K562 (cell line): ENCODE data around the gene CSTPP1. TPM values are rescaled to one million over a fixed set of nuclear protein-coding genes. Genes with fewer than 3 reads are reported as not detected.

Source experiments
- E2F6 ChIP-seq, 2 experiments: IDR thresholded peaks; 2 replicates each; pipeline ENCODE4 v1.6.1; 2011; ENCODE audit warnings: borderline replicate concordance in 1 of 2, control low read depth in 1 of 2, low read depth in 1 of 2, low read length in 1 of 2, mild to moderate bottlenecking in 1 of 2, mixed read lengths in 1 of 2, moderate library complexity in 1 of 2; ENCODE audit not compliant: insufficient read depth in 1 of 2, insufficient read length in 1 of 2, poor library complexity in 1 of 2, severe bottlenecking in 1 of 2; ENCODE audit errors: extremely low read depth in 1 of 2
- HDAC8 ChIP-seq: fragments of 450-650 bp; IDR thresholded peaks from 2 replicates; pipeline ENCODE4 v1.6.1; 2016; ENCODE audit warnings: mild to moderate bottlenecking, missing genetic modification characterization, moderate library complexity, missing compliant biosample characterization
- L3MBTL2 ChIP-seq: fragments of 450-650 bp; IDR thresholded peaks from 2 replicates; pipeline ENCODE4 v1.6.1; 2016; ENCODE audit warnings: mild to moderate bottlenecking, moderate library complexity
- RBFOX2 ChIP-seq: fragments of 200-400 bp; formaldehyde crosslinking; IDR thresholded peaks from 2 replicates; pipeline ENCODE4 v1.6.1; 2017; ENCODE audit warnings: low read depth, mild to moderate bottlenecking, low read length, moderate library complexity
- ZNF217 ChIP-seq: sonication (generic); formaldehyde crosslinking; IDR thresholded peaks from 2 replicates; pipeline ENCODE4 v1.8.0; 2022; ENCODE audit warnings: mild to moderate bottlenecking, missing genetic modification reagents
- ZNF274 ChIP-seq: IDR thresholded peaks from 2 replicates; pipeline ENCODE4 v1.6.1; 2011; ENCODE audit warnings: low read depth, mild to moderate bottlenecking, low read length, moderate library complexity, borderline replicate concordance
- ZSCAN29 ChIP-seq: fragments of 450-650 bp; IDR thresholded peaks from 2 replicates; pipeline ENCODE4 v1.6.1; 2017
- polyA plus RNA-seq, 8 experiments: library from polyadenylated mRNA; depleted of rRNA in 4 of 8; stranded (reverse) in 5 of 8; unstranded in 3 of 8; fragments of >200 nt; fragmentation: Nextera tagmentation in 2 of 8; fragmentation: Illumina TruSeq in 1 of 8; extraction: Ambion mirVana in 2 of 8; extraction: Trizol in 1 of 8; gene quantifications; 2 replicates each; pipeline versions ENCODE4 v1.2.1 to v1.2.3, GENCODE V29; 2011 to 2014; ENCODE audit warnings: inconsistent platforms in 1 of 8, missing spikeins in 1 of 8
- total RNA-seq, 7 experiments: library from RNA; depleted of rRNA in 6 of 7; stranded (reverse); fragments of >200 nt in 6 of 7; fragmentation: Illumina TruSeq in 2 of 7; extraction: Trizol in 2 of 7; gene quantifications; 2 replicates each; pipeline versions ENCODE4 v1.2.1 to v1.2.3, GENCODE V29; 2011 to 2021; ENCODE audit warnings: low replicate concordance in 1 of 7
- TF ChIP-seq, protein P1 (sequence below), 2 experiments: fragments of 450-650 bp; IDR thresholded peaks; 2 replicates each; pipeline ENCODE4 v1.6.1; 2016; ENCODE audit warnings: mild to moderate bottlenecking in 2 of 2, borderline replicate concordance in 1 of 2, low read depth in 1 of 2, moderate library complexity in 1 of 2
- TF ChIP-seq, protein P2 (sequence below): sonication (generic); formaldehyde crosslinking; IDR thresholded peaks from 2 replicates; pipeline ENCODE4 v1.8.1; 2023; ENCODE audit warnings: mild to moderate bottlenecking, missing genetic modification reagents
- TF ChIP-seq, protein P3 (sequence below): fragments of 450-650 bp; IDR thresholded peaks from 2 replicates; pipeline ENCODE4 v1.6.1; 2016; ENCODE audit warnings: mild to moderate bottlenecking

The CSTPP1 gene
- total and polyA plus RNA-seq, 9 of the 15 experiments (the other 6 are each of a cell fraction or from before 2014, with no cell fraction given): 6.5 to 17.8 (median 9.2) TPM

DNA sequence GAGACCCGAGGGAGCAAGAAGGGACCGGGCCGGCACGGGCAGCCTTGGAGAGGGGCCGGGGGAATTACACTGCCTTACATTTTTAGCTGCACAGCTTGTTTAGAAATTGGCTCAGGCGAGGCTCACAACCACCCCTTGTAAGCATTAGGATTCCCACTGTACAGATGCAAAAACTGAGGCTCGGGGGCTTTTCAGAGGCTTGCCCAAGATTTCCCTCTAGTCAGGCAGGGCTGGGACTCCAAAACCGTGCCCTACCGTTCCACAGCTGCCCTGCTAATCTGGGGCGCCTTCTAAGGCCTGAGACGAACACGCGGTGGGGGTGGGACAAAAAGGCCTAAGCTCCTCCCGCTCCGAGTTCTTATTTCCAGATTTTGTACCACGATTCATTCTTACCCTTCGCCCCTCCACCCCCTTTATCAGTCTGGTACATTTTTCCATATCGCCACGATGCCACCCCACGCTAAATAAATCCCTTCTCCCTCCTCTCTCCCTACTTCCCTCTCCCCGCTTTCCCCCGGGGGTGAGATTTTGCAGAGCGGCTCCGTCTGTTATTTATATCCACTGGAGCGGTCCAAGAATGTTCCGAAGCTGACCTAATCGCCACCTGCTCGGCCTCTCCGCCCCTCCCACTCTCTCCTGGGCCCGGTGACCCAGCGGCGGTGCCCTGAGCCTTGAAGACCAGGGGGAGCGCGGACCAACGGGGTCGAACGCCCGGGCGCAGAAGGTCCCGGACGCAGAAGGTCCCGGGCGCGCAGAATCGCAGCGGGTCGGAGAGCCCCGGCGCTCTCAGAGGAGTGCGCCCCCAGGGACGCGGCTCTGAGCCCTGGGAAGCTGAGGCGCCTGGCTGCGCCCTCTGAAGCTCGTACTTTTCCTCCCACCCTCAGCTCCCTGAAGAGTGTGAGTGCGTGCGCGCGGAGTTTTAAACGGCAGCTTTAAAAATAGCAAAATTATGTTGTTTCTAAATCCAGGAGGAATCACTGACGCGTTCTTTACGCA, 250.4 kb downstream of the CSTPP1 start (continued):
- TF ChIP-seq, protein P1, sequence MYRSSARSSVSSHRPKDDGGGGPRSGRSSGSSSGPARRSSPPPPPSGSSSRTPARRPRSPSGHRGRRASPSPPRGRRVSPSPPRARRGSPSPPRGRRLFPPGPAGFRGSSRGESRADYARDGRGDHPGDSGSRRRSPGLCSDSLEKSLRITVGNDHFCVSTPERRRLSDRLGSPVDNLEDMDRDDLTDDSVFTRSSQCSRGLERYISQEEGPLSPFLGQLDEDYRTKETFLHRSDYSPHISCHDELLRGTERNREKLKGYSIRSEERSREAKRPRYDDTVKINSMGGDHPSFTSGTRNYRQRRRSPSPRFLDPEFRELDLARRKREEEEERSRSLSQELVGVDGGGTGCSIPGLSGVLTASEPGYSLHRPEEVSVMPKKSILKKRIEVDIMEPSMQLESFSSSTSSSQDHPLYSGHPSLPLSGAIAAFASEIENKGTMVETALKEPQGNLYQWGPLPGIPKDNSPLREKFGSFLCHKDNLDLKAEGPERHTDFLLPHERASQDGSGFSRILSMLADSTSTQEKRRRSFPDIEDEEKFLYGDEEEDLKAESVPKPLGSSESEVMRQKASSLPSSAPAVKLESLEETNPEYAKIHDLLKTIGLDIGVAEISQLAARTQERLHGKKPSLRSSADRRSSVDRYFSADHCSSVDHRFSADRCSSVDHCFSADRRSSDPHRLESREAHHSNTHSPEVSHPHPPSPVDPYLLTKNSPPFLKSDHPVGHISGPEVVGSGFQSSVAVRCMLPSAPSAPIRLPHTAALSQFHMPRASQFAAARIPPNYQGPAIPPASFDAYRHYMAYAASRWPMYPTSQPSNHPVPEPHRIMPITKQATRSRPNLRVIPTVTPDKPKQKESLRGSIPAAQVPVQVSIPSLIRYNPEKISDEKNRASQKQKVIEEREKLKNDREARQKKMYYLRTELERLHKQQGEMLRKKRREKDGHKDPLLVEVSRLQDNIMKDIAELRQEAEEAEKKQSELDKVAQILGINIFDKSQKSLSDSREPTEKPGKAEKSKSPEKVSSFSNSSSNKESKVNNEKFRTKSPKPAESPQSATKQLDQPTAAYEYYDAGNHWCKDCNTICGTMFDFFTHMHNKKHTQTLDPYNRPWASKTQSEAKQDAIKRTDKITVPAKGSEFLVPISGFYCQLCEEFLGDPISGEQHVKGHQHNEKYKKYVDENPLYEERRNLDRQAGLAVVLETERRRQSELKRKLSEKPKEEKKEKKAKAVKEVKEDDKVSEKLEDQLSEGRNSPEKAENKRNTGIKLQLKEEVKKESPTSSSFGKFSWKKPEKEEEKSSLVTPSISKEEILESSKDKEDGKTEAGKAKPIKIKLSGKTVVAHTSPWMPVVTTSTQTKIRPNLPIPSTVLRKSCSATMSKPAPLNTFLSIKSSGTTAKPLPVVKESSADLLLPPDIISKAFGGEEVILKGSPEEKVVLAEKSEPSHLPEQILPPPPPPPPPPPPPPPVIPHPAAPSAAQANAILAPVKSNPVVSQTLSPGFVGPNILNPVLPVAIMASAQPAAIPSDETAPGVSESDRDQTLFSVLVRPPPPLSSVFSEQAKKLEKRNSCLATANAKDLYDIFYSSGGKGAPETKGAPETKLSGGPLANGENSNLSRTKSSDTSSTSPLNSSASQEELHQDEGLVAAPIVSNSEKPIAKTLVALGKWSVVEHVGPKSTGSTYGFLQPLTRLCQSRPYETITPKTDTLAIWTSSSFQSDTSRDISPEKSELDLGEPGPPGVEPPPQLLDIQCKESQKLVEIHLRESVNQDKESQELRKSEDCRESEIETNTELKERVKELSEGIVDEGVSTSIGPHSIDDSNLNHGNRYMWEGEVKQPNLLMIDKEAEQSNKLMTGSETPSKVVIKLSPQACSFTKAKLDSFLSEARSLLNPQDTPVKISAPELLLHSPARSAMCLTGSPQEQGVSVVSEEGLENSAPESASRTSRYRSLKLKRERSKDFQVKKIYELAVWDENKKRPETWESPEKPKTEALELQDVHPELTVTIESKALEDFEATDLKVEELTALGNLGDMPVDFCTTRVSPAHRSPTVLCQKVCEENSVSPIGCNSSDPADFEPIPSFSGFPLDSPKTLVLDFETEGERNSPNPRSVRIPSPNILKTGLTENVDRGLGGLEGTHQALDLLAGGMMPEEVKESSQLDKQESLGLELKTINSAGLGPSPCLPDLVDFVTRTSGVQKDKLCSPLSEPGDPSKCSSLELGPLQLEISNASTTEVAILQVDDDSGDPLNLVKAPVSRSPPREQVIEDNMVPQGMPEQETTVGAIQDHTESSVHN (IDR thresholded peaks at IDR 0.05; ENCODE audit: borderline replicate concordance in 1 of 2, low read depth in 1 of 2): no peak
- TF ChIP-seq E2F6 (IDR thresholded peaks at IDR 0.05; ENCODE audit: borderline replicate concordance in 1 of 2, extremely low read depth in 1 of 2, insufficient read depth in 1 of 2, insufficient read length in 1 of 2, low read depth in 1 of 2, low read length in 1 of 2, poor library complexity in 1 of 2, severe bottlenecking in 1 of 2) (peak in 1 of 2 experiments; percentile 65), ZNF274 (no peak), ZNF217 (CRISPR knock-in tag) (0 out of 2 replicates have a peak, but pooled peaks have one; percentile 44), ZSCAN29 (no peak), RBFOX2 (no peak), HDAC8 (tag) (no peak), L3MBTL2 (peak; percentile 61)
- TF ChIP-seq, protein P2, sequence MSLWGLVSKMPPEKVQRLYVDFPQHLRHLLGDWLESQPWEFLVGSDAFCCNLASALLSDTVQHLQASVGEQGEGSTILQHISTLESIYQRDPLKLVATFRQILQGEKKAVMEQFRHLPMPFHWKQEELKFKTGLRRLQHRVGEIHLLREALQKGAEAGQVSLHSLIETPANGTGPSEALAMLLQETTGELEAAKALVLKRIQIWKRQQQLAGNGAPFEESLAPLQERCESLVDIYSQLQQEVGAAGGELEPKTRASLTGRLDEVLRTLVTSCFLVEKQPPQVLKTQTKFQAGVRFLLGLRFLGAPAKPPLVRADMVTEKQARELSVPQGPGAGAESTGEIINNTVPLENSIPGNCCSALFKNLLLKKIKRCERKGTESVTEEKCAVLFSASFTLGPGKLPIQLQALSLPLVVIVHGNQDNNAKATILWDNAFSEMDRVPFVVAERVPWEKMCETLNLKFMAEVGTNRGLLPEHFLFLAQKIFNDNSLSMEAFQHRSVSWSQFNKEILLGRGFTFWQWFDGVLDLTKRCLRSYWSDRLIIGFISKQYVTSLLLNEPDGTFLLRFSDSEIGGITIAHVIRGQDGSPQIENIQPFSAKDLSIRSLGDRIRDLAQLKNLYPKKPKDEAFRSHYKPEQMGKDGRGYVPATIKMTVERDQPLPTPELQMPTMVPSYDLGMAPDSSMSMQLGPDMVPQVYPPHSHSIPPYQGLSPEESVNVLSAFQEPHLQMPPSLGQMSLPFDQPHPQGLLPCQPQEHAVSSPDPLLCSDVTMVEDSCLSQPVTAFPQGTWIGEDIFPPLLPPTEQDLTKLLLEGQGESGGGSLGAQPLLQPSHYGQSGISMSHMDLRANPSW (CRISPR knock-in tag): no peak
- TF ChIP-seq, protein P3, sequence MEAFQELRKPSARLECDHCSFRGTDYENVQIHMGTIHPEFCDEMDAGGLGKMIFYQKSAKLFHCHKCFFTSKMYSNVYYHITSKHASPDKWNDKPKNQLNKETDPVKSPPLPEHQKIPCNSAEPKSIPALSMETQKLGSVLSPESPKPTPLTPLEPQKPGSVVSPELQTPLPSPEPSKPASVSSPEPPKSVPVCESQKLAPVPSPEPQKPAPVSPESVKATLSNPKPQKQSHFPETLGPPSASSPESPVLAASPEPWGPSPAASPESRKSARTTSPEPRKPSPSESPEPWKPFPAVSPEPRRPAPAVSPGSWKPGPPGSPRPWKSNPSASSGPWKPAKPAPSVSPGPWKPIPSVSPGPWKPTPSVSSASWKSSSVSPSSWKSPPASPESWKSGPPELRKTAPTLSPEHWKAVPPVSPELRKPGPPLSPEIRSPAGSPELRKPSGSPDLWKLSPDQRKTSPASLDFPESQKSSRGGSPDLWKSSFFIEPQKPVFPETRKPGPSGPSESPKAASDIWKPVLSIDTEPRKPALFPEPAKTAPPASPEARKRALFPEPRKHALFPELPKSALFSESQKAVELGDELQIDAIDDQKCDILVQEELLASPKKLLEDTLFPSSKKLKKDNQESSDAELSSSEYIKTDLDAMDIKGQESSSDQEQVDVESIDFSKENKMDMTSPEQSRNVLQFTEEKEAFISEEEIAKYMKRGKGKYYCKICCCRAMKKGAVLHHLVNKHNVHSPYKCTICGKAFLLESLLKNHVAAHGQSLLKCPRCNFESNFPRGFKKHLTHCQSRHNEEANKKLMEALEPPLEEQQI: no peak
